GM18873 (cell line): ENCODE data around the gene VEPH1.

Experiments
- ATAC-seq: cut with Tn5 transposase; IDR thresholded peaks from one replicate; pipeline ENCODE4 v1.9.1; 2021; ENCODE audit warnings: mild to moderate bottlenecking, moderate library complexity, moderate number of reproducible peaks; ENCODE audit not compliant: unreplicated experiment, low FRiP score

VEPH1 gene

DNA sequence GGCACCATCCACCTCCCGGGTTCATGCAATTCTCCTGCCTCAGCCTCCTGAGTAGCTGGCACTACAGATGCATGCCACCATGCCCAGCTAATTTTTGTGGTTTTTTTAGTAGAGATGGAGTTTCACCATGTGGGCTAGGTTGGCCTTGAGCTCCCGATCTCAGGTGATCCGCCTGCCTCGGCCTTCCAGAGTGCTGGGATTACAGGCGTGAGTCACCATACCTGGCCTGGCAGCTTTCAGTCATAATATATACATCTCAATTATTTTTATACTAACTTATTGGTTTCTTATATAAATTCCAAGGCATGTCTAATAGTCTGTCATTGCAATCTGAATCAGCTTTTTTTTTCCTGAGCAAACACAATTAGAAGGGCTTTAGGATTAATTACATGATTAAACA, 269.3 kb downstream of the VEPH1 start:
- no peak for ATAC-seq

DNA sequence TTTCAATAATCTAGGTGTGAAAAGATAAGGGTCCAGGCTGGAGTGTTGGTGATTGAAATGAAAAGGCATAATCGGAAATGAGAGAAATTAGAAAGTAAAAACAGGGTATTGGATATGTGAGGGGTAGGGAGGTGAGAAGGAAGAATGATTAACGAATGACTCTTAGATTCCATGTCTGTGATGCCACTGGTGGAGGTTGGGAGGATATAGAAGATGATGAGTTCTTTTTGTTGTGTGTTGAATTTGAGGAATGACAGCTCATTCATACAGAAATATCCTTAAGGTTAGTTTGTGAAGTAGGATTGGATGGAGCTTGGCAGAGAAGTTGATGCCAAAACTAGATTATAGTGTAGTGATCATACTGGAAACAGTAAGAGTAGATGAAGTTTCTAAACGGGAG, 271.1 kb downstream of the VEPH1 start:
- ATAC-seq: no peak

DNA sequence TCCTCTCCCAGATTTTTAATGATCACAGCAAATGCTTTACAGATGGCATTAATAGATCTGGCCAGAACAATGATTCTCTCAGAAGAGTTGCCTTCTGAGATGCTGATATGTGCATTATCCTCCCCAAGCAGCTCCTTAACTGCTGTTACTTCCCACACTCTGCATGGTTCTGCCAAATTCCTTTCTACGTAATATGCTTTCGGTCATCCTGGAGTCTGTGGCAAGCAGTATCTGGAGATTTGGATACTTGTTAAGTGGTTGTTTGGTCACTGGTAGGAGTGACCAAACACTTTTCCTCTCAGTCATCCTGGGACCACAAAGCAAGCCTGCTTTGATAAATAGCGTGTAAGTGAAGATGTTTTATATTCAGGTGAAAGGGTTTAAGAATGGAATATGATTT, 272.1 kb downstream of the VEPH1 start:
- ATAC-seq: no peak

DNA sequence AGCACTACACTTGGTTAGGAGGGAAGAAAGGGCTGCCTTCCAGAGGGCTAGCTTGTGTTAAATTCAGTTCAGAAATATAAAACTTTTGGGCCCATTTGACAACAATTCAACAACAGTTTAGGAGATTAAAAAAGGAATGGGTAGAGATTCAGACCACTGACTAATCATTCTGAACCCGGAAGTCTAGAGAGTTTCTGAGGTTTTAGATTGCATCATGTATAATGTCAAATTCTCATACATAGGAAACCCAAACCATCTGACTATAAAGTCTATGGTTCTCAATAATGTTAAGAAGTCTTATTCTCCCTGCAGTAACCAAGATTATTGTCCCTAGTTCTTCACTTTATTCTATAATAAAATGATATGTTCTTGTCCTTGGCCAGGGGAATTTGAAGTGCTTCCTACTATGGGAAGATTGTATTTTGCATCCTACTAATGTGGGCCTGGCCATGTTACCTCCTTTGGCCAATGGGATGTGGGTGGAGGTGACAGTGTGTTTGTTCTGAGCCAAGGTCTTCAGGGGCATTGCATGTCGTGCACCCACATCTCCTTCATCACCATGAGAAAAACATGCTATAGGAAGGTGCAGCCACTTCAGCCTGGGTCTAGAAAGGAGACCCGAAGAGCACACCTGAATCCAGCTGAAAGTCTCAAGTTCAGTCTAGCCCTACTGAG, 276.9 kb downstream of the VEPH1 start:
- ATAC-seq: no peak

- no peak for ATAC-seq
Observed at GRCh38 chr3:157225001-157225400, 278.2 kb downstream of the VEPH1 start.

DNA sequence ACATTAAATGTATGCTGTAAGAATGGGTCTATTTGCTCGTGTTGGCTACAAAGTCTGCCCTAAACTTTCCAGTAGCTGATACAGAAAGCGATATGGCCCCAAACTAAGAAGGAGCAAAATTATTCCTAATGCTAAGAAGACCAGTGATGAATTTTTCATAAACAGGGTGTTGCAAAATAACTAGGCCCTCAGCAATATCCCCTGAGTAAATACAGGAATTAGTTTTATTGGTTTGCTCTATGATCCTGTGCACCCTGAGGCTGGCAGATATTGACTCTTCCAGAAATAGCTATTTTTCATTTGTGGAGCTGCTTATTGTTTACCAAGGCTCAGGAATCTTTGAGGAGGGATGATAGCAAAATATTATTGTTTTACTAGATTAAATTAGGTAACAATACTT, 282.3 kb downstream of the VEPH1 start:
- ATAC-seq: no peak

DNA sequence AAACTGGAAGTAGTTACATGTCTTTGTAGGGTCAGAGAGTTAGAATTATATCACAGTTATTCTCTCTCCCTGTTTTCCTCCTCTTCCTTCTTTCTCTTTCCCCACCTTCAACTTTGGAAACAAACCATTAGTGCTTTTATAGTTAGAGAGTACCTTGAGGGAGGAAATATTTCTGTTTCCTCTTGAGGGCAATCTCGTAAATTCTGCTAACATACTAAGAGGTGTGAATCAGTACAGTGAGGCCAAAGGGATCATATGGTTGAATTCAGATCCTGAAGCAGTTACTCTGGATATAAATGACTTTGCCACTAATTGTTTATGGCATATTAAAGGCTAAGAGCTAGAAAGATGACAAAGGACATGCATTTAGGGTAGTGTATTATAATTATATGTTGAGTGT, 283.0 kb downstream of the VEPH1 start:
- no peak for ATAC-seq

DNA sequence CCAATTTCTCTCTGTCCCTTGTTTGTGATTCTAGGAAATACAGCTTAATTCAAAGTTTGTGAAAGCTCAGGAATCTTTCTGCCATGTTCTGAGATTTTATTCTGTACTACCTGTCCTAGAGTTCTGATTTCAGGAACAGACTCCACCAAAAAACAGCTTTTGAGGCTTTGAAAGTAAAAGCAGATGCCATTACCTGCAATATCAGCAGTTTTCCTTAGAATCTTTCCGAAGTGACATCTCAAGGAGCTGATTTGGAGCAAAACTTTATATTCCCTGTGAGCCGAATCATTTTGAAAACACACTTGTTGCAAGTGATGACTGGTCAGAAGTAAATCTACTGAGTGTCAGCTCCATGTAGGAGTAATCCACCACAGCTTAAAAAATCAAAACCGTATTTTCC, 284.0 kb downstream of the VEPH1 start:
- no peak for ATAC-seq
